Mesenteric fat pad (tissue), 1 donor: Measurements from ENCODE around the gene ARID1A. TPM values are rescaled to one million over a fixed set of nuclear protein-coding genes. Genes with fewer than 3 reads are reported as not detected.
A peak's percentile ranks its signal among the peaks of the same experiment; 100 is the strongest.
"Not testable (repeated sequence)": the region's sequence is repeated elsewhere in the genome, so short reads cannot be mapped to it uniquely, and the experiment has no call there.

Experiments used
- DNase-seq: peaks from one replicate; pipeline ENCODE4 v3.0.0-alpha.2; 2020; ENCODE audit warnings: low spot score
- long read RNA-seq: library from polyadenylated mRNA; unstranded; transcript quantifications from one replicate; pipeline ENCODE4 v2.0.0, GENCODE V29; 2020
- total RNA-seq: library from RNA; stranded (reverse); fragmentation: NEBNext Ultra II Directional; extraction: Animal tissue kit (Norgen Biotek cat#: 25700); gene quantifications from one replicate; pipeline ENCODE4 v1.2.1, GENCODE V29; 2021
- donor health status: DM: yes; HTN: yes; CAD: no.

The ARID1A gene
- 64.2 TPM for total RNA-seq
- long read RNA-seq, transcript ARID1A-217 (1 exons, 3,046 nt), result major isoform, 23 of 59 reads
- long read RNA-seq, partial matches to known transcripts, result 35 of 59 reads
- long read RNA-seq, other reads (novel, unspliced or antisense), result 1 of 59 reads

- peak; percentile 99 for DNase-seq
Observed at GRCh38 chr1:26695356-26696118, at the start of gene ARID1A. ARID1A (plus strand) TSS chr1:26696015; CDS start chr1:26696404, 389 bp downstream.

- DNase-seq, result no peak
Observed at GRCh38 chr1:26664802-26665201, 31.0 kb upstream of the ARID1A start.

- DNase-seq, result no peak
Observed at GRCh38 chr1:26666855-26667254, 29.0 kb upstream of the ARID1A start.

GRCh38 chr1:26668106-26668786 is 27.6 kb upstream of the ARID1A start:
- not testable (repeated sequence) for DNase-seq

GRCh38 chr1:26677306-26678115 is 18.3 kb upstream of the ARID1A start:
- no peak for DNase-seq

GRCh38 chr1:26684763-26685508 is 10.9 kb upstream of the ARID1A start:
- DNase-seq, result no peak

- no peak for DNase-seq
Observed at GRCh38 chr1:26686795-26687194, 9.0 kb upstream of the ARID1A start.

- no peak for DNase-seq
Observed at GRCh38 chr1:26689504-26689903, 6.3 kb upstream of the ARID1A start.

GRCh38 chr1:26690157-26690556 is 5.7 kb upstream of the ARID1A start:
- no peak for DNase-seq

GRCh38 chr1:26690576-26691031 is 5.2 kb upstream of the ARID1A start:
- no peak for DNase-seq

- no peak for DNase-seq
Observed at GRCh38 chr1:26692211-26692792, 3.5 kb upstream of the ARID1A start.

- peak; percentile 93 for DNase-seq
Observed at GRCh38 chr1:26692793-26693490, 2.9 kb upstream of the ARID1A start.

- DNase-seq, result no peak
Observed at GRCh38 chr1:26693599-26694572, 1.9 kb upstream of the ARID1A start.

GRCh38 chr1:26694638-26695355 is 1.0 kb upstream of the ARID1A start:
- DNase-seq, result no peak

GRCh38 chr1:26696119-26696653 is 371 bp downstream of the ARID1A start:
- no peak for DNase-seq

GRCh38 chr1:26696654-26697430 is 1.0 kb downstream of the ARID1A start:
- no peak for DNase-seq
